Measurements from ENCODE around the gene TOB2.

TOB2 gene, protein sequence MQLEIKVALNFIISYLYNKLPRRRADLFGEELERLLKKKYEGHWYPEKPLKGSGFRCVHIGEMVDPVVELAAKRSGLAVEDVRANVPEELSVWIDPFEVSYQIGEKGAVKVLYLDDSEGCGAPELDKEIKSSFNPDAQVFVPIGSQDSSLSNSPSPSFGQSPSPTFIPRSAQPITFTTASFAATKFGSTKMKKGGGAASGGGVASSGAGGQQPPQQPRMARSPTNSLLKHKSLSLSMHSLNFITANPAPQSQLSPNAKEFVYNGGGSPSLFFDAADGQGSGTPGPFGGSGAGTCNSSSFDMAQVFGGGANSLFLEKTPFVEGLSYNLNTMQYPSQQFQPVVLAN

GRCh38 chr22:41446639-41447434, at the start of gene TOB2:
TOB2 (minus strand) TSS chr22:41446801; CDS start chr22:41437345, 9,456 bp downstream.
- peak; percentile 54 to 97 (median 94) for DNase-seq

DNA sequence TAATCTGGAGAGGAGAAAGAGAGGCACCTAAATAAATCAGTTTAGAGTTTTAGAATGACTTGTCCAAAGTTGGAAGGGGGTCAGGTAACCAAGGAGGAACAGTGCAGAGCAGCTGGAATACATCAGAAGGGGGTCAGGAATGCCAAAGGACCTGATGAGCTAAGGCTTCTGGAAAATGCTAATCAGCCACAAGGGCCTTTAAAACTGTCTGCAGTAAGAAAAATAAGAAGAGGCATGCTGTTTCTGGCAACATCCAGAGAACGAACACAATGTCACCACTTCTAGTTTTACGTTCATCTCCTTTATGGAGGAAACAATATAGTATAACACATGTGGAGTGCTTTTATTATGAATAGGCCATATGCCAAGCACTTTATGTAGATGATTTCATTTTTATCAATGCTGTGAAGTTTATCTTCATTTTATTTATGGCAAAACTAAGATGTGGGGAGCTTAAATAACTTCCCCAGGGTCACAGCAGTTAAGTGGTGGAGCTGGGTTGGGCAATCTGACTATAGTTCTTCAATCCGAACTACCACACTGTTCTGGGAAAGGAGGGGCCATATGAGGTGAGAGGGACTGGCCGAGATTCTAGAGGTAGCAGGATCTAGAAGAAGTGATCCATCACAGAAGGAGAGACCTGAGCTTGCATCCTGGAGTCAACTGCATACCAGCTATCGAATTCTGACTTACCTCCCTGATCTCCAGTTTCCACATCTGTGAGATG, 44.9 kb upstream of the TOB2 start:
- DNase-seq: peak in 1 of 58 donors; percentile 10

DNA sequence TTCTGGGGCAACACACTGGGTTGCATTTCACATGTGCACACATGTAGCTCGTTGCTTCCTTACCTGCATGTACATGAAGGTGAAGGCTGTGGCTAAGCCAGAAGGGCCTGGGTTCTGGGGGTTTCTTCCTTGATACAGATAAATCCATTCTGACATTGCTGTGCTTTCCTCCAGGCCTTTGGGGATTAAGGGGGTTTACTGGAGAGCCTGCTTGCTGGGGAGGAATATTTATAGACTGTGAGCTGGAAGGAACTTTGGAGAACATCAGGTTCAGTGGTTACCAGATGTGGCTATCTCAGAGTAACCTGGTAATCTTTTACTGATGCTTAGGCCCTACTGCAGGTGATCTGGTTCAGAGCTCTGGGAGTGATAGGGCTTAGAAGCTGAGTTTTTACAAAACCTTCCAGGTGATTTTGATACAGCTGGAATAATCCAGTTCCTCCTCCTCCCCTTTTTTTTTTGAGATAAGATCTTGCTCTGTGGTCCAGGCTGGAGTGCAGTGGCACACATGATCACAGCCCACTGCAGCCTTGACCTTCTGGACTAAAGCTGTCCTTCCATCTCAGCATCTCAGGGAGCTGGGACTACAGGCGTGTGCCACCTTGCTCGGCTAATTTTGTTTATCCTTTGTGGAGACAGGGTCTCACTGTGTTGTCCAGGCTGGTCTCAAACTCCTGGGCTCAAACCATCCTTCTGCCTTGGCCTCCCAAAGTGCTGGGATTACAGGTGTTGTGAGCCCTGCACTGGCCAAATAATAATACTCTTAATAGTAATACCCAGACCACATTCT, 42.2 kb upstream of the TOB2 start:
- DNase-seq: no peak

DNA sequence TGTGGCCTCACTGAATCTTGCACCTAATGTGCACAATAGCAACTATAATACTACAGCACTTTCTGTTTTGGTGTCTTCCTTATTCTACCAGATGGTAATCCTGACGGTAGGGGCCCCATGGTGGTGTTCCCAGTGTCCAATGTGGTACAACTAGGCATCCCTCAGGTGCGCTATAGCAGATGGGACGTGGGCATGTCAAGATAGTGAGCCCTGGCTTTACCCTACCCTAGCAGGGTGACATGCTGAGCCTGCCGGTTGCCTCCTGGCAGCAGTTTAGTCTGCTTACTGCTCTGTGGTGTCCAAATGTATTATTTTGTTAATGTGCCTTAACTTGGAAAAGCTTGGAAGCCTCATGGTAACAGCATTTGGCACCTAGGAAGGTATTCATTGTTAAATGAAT, 41.5 kb upstream of the TOB2 start:
- no peak for DNase-seq

GRCh38 chr22:41487037-41487935, 40.7 kb upstream of the TOB2 start:
- DNase-seq: no peak

DNA sequence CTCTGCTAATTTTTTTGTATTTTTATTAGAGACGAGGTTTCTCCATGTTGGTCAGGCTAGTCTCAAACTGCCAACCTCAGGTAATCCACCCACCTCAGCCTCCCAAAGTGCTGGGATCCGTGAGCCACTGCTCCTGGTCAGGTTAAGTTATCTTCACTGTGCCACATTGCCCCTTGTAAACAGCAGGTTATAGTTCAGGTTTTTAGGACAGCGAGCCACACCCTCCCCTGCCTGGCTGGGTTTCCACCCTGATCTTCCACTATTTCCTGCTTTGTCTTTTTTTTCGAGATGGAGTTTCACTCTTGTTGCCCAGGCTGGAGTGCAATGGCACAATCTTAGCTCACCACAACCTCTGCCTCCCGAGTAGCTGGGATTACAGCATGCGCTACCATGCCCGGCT, 38.4 kb upstream of the TOB2 start:
- no peak for DNase-seq

DNA sequence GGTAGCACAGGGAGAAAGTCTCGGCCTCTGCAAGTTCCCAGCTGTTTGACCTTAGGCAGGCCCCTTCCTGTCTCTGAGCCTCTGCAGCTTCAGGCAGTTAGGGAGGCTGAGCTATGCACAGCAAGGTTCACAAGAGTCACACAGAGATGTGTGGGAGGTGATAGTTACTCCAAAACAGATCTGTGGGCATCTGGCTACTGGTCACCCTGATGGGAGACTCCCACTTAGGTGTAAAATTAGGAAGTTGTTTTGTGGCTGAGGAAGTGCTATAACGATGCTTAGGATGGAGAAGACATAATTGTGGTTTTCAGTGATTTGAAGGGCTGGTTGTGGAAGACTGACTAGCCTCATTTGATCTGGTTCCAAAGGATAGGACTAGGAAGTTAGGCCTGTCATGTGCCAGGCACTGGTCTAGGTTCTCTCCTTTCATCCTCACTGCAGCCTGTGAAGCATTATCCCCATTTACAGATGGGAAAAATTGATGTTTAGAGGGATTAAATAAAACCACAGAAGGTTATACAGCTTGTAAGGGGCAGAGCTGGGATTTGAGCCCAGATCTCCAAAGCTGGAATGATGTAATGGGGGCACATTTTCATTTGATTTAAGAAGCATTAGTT, 35.8 kb upstream of the TOB2 start:
- no peak for DNase-seq

GRCh38 chr22:41481925-41482318, 35.3 kb upstream of the TOB2 start:
- DNase-seq: peak in 1 of 58 donors; percentile 13

DNA sequence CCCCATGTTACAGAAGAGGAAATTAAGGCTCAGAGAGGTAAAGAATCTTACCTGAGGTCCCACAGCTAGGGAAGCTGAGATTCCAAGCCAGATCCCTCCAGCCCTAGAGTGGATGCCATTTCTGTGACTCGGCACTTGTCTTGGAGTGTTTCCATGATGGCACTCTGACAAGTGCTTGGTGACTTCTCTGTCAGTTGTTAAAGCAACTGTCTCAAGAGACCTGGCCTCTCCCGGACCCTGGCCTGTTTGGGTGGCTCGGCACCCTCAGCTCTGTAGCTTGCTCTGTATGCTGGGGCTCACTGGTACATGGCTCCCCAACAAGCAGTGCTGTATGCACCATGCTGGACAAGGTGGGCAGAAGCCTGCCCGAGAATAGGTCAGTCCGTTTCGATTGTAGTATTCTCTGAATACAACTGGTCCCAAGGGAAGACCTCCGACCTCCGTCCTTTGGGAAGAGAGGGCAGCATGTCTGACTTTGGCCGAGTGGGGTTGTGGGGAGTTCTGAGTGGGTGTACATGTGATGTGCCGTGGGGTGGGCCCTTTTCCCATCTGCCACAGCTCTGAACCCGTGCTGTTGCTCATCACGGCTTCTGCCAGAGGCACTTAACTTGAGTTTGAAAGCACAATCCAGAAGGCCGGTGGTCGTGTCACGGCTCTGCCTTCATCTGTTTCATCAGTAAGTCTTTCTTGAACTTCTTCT, 34.7 kb upstream of the TOB2 start:
- DNase-seq: peak in 12 of 58 donors; percentile 8 to 54 (median 30)

DNA sequence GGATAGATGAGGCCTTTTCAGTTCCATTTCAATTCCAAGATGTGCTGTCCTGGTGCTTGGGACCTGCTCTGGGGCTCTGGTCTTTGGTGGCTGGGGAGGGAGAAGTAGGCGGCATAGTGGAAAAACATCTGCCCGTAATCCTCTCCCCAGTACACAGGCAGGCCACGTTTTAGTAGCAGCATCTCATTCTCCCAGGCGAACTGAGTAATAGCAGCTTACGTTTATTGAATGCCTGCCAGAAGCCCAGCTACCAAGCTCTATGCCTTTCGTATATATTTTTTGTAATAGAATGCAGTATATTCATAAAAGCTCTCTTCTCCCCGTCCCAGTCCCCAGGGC, 33.8 kb upstream of the TOB2 start:
- peak in 11 of 58 donors; percentile 8 to 51 (median 40) for DNase-seq

- DNase-seq: peak in 51 of 58 donors; percentile 29 to 96 (median 74)
Measured at GRCh38 chr22:41479671-41480396, 33.2 kb upstream of the TOB2 start.

DNA sequence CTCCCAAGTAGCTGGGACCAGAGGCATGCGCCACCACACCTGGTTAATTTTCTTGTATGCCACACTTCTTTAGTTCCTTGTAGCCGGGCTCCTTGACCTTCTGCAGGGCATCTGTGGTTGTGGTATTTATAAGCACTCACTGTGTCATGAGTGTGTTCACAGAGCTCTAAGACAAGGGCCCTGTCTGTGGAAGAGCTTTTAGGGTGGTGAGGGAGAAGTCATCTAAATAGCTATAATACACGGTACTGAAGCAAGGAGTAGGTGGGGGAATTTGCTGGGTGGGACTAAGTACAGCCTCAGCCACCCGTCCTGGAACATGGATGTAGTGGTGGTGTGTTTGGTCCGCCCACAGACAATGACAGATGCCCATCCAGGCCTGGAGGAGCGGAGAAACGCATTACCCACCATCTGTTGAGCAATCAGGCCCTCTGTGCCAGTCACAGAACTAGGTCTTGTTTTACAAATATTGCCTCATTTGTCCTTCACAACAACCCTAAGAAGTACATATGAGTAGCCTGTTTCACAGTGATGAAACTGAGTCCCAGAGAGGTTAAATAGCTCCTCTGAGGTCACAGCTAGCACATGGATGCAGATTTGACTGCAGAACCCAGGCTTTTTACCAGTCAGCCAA, 32.4 kb upstream of the TOB2 start:
- peak in 26 of 58 donors; percentile 16 to 68 (median 43) for DNase-seq

DNA sequence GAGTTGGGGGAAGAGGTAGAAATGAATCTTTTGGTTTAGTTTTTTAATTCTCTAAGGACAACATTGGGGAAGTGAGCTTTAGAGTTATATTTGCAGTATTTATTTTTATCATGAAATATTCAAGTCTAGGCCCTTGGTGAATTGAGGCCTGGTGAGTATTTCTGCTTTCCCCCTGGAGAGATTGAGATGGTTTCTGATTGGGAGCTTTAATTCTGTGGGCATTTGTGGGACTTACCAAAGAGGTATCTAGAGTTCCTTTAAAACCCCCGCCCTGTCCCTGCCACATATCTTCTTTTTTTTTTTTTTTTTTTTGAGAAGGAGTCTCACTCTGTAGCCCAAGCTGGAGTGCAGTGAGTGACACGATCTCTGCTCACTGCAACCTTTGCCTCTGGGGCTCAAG, 31.9 kb upstream of the TOB2 start:
- DNase-seq: no peak

DNA sequence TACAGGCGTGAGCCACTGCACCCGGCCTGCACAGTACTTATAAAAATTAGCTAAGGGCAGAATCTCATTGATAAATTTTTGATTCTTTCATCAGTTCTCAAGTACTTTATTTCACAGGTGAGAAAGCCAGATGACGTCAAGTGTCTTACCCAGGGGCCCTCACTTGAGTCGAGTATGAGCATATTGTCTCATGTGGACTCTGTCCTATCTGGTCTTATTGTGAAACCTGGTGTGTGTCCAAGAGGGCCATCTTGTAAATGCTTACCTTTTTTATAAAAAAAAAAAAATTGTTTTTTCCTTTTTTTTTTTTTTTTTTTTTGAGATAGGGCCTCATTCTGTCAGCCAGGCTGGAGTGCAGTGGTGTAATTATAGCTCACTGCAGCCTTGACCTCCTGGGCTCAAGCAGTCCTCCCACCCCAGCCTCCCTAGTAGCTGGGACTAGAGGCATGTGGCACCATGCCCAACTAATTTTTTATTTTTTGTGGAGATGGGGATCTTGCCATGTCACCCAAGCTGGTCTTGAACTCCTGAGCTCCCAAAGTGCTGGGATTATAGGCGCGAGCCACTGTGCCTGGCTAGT, 28.4 kb upstream of the TOB2 start:
- DNase-seq: no peak

GRCh38 chr22:41471568-41471967, 25.0 kb upstream of the TOB2 start:
- no peak for DNase-seq

DNA sequence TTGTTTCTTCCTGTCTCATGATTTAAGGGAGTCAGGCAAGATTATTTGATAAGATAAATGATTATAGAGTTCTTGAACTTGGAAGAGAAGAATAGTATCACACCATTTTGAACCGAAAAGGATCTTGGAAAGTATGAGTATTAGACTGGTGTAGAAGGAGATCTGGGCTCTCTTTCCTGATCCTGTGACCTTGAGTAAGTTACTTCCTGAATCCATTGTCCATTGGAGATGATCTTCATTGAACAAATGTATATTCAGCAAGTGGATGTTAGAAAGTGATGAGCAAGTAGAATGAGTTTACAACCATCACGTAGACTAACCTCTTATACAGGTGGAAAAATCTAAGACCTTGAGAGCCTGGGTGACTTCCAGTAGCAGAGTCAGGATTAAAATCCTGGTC, 24.3 kb upstream of the TOB2 start:
- DNase-seq: no peak

DNA sequence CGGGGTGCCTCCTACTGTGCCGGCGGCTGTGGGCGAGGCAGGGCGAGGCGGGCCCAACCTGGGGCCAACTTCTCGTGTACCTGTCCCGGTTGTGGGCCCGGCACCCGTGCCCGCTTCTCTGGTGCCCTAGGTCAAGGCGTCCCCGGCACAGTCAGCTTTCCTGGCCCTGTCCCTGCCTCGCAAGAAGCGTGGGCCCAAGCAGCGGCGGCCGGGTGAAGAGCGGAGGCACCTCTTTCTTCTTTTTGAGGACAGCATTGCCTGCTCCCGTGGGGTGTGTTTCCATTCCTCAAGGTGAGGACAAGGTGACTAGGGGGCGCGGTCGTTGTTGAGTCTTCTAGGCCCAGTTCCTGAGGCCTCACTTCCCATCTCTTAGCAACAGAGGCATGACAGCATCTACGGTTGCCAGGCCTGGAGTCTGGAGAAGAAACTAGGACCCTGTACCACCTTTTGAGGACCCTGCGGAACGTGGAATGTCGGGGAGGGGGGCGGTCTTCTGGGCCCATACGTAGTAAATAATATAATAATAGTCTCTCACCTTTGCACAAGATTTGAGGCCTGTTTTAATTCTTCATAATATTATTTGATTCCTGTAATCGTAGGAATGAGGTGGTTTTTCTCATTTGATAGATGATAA, 22.7 kb upstream of the TOB2 start:
- DNase-seq: peak in 9 of 58 donors; percentile 40 to 85 (median 58)

Data from anterior cingulate cortex (tissue), 58 donors.